ENCODE results near the gene SLC7A11.

DNA sequence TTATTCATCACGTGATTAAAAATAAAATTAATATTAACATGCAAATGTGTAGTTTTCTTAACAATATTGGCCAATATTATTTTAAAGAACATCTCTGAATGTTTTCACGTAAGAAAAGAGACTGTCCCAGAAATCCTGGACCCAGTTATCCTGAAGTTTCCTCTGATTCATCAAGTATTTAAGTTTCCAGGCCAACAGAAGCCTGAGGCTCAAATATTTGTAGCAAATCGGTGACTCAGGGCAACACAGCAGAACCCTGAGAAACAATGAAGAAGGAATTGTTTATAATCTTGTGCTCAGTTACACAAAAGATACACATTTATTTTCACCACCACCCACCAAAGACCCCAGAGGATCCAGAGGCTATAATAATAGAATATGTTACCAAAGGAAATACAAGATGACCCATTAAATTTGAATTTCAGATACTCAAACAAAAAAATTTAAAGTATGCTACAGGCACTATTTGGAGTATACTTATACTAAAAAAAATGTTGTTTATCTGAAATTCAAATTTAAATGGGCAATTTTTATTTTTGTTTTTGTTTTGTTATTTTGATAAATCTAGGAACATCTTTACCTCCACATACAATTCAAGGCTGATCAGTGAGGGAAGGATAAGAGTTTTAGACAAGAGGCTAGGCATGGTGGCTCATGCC, 33.9 kb upstream of the SLC7A11 start:
- TF ChIP-seq, protein P1, sequence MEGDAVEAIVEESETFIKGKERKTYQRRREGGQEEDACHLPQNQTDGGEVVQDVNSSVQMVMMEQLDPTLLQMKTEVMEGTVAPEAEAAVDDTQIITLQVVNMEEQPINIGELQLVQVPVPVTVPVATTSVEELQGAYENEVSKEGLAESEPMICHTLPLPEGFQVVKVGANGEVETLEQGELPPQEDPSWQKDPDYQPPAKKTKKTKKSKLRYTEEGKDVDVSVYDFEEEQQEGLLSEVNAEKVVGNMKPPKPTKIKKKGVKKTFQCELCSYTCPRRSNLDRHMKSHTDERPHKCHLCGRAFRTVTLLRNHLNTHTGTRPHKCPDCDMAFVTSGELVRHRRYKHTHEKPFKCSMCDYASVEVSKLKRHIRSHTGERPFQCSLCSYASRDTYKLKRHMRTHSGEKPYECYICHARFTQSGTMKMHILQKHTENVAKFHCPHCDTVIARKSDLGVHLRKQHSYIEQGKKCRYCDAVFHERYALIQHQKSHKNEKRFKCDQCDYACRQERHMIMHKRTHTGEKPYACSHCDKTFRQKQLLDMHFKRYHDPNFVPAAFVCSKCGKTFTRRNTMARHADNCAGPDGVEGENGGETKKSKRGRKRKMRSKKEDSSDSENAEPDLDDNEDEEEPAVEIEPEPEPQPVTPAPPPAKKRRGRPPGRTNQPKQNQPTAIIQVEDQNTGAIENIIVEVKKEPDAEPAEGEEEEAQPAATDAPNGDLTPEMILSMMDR (conservative IDR thresholded peaks at IDR 0.05; ENCODE audit: low read depth, low read length), result no peak
- TF ChIP-seq EZH2 (IDR thresholded peaks at IDR 0.05; ENCODE audit: borderline replicate concordance, low read depth, low read length, poor library complexity, severe bottlenecking), result no peak

Measured in A673 (cell line).